ENCODE data around the gene METTL18.
"Not testable (repeated sequence)": the region's sequence is repeated elsewhere in the genome, so short reads cannot be mapped to it uniquely, and the experiment has no call there.

METTL18 gene

GRCh38 chr1:169811418-169812035 lies 16.8 kb upstream of the METTL18 start:
- not testable (repeated sequence) for H3K4me3 ChIP-seq (ENCODE audit: low read length); H3K9me3 ChIP-seq (ENCODE audit: control insufficient read depth, low read length); H3K9ac ChIP-seq (ENCODE audit: low read length); H3K36me3 ChIP-seq (ENCODE audit: control insufficient read depth, insufficient read depth, low read length); H3K4me1 ChIP-seq (ENCODE audit: control insufficient read depth, insufficient read depth, low read length); H3K27me3 ChIP-seq (ENCODE audit: control insufficient read depth, insufficient read depth, low read length)

GRCh38 chr1:169809370-169810095 lies 14.8 kb upstream of the METTL18 start:
- Histone ChIP-seq H3K9me3 (ENCODE audit: control insufficient read depth, low read length) (no peaks in the 10 kb centered on the region), H3K9ac (ENCODE audit: low read length) (no peak overlapping the region), H3K4me3 (ENCODE audit: low read length) (no peak overlapping the region), H3K36me3 (ENCODE audit: control insufficient read depth, insufficient read depth, low read length) (no peaks in the 10 kb centered on the region), H3K27me3 (ENCODE audit: control insufficient read depth, insufficient read depth, low read length) (no peaks in the 10 kb centered on the region), H3K4me1 (ENCODE audit: control insufficient read depth, insufficient read depth, low read length) (no peaks in the 10 kb centered on the region)

- no peaks in the 10 kb centered on the region for H3K4me1 ChIP-seq (ENCODE audit: control insufficient read depth, insufficient read depth, low read length)
- no peaks in the 10 kb centered on the region for H3K27me3 ChIP-seq (ENCODE audit: control insufficient read depth, insufficient read depth, low read length)
- H3K36me3 ChIP-seq (ENCODE audit: control insufficient read depth, insufficient read depth, low read length): no peaks in the 10 kb centered on the region
- H3K4me3 ChIP-seq (ENCODE audit: low read length): no peak overlapping the region
- no peaks in the 10 kb centered on the region for H3K9me3 ChIP-seq (ENCODE audit: control insufficient read depth, low read length)
- no peak overlapping the region for H3K9ac ChIP-seq (ENCODE audit: low read length)
Observed at GRCh38 chr1:169804941-169805340, 10.2 kb upstream of the METTL18 start.

- H3K9me3 ChIP-seq (ENCODE audit: control insufficient read depth, low read length): no peaks in the 10 kb centered on the region
- H3K4me1 ChIP-seq (ENCODE audit: control insufficient read depth, insufficient read depth, low read length): no peaks in the 10 kb centered on the region
- H3K36me3 ChIP-seq (ENCODE audit: control insufficient read depth, insufficient read depth, low read length): no peaks in the 10 kb centered on the region
Observed at GRCh38 chr1:169802888-169803287, 8.2 kb upstream of the METTL18 start.

GRCh38 chr1:169797281-169797680 lies 2.6 kb upstream of the METTL18 start:
- Histone ChIP-seq H3K9ac (ENCODE audit: low read length) (no peak overlapping the region), H3K9me3 (ENCODE audit: control insufficient read depth, low read length) (no peaks in the 10 kb centered on the region), H3K27me3 (ENCODE audit: control insufficient read depth, insufficient read depth, low read length) (no peaks in the 10 kb centered on the region), H3K4me1 (ENCODE audit: control insufficient read depth, insufficient read depth, low read length) (peaks cover 9% of the 10 kb centered on the region), H3K4me3 (ENCODE audit: low read length) (no peak overlapping the region), H3K36me3 (ENCODE audit: control insufficient read depth, insufficient read depth, low read length) (no peaks in the 10 kb centered on the region)

More at GRCh38 chr1:169802888-169803287, 8.2 kb upstream of the METTL18 start:
- Histone ChIP-seq H3K27me3 (ENCODE audit: control insufficient read depth, insufficient read depth, low read length) (no peaks in the 10 kb centered on the region), H3K4me3 (ENCODE audit: low read length) (no peak overlapping the region), H3K9ac (ENCODE audit: low read length) (no peak overlapping the region)

GRCh38 chr1:169796274-169796810 lies 1.6 kb upstream of the METTL18 start:
- no peak overlapping the region for H3K4me3 ChIP-seq (ENCODE audit: low read length)
- no peaks in the 10 kb centered on the region for H3K9me3 ChIP-seq (ENCODE audit: control insufficient read depth, low read length)
- H3K27me3 ChIP-seq (ENCODE audit: control insufficient read depth, insufficient read depth, low read length): no peaks in the 10 kb centered on the region
- peaks cover 9% of the 10 kb centered on the region for H3K4me1 ChIP-seq (ENCODE audit: control insufficient read depth, insufficient read depth, low read length)
- H3K9ac ChIP-seq (ENCODE audit: low read length): no peak overlapping the region
- H3K36me3 ChIP-seq (ENCODE audit: control insufficient read depth, insufficient read depth, low read length): no peaks in the 10 kb centered on the region

GRCh38 chr1:169795687-169796086 lies 980 bp upstream of the METTL18 start:
- H3K9ac ChIP-seq (ENCODE audit: low read length): peak overlapping the region; percentile 79

GRCh38 chr1:169793730-169794129 lies 977 bp downstream of the METTL18 start:
- Histone ChIP-seq H3K4me3 (ENCODE audit: low read length) (no peak overlapping the region), H3K27me3 (ENCODE audit: control insufficient read depth, insufficient read depth, low read length) (no peaks in the 10 kb centered on the region), H3K9me3 (ENCODE audit: control insufficient read depth, low read length) (no peaks in the 10 kb centered on the region), H3K4me1 (ENCODE audit: control insufficient read depth, insufficient read depth, low read length) (peaks cover 9% of the 10 kb centered on the region), H3K36me3 (ENCODE audit: control insufficient read depth, insufficient read depth, low read length) (no peaks in the 10 kb centered on the region), H3K9ac (ENCODE audit: low read length) (peak overlapping the region; percentile 79)

More at GRCh38 chr1:169795687-169796086, 980 bp upstream of the METTL18 start:
- Histone ChIP-seq H3K27me3 (ENCODE audit: control insufficient read depth, insufficient read depth, low read length) (no peaks in the 10 kb centered on the region), H3K9me3 (ENCODE audit: control insufficient read depth, low read length) (no peaks in the 10 kb centered on the region), H3K4me1 (ENCODE audit: control insufficient read depth, insufficient read depth, low read length) (peaks cover 9% of the 10 kb centered on the region), H3K36me3 (ENCODE audit: control insufficient read depth, insufficient read depth, low read length) (no peaks in the 10 kb centered on the region), H3K4me3 (ENCODE audit: low read length) (peak overlapping the region; percentile 76)

GRCh38 chr1:169788402-169788801 lies 6.3 kb downstream of the METTL18 start:
- Histone ChIP-seq H3K9me3 (ENCODE audit: control insufficient read depth, low read length) (no peaks in the 10 kb centered on the region), H3K36me3 (ENCODE audit: control insufficient read depth, insufficient read depth, low read length) (no peaks in the 10 kb centered on the region), H3K4me1 (ENCODE audit: control insufficient read depth, insufficient read depth, low read length) (no peaks in the 10 kb centered on the region), H3K27me3 (ENCODE audit: control insufficient read depth, insufficient read depth, low read length) (no peaks in the 10 kb centered on the region), H3K4me3 (ENCODE audit: low read length) (no peak overlapping the region), H3K9ac (ENCODE audit: low read length) (no peak overlapping the region)

GRCh38 chr1:169786974-169787373 lies 7.7 kb downstream of the METTL18 start:
- Histone ChIP-seq H3K4me1 (ENCODE audit: control insufficient read depth, insufficient read depth, low read length) (no peaks in the 10 kb centered on the region), H3K4me3 (ENCODE audit: low read length) (no peak overlapping the region), H3K9ac (ENCODE audit: low read length) (no peak overlapping the region), H3K27me3 (ENCODE audit: control insufficient read depth, insufficient read depth, low read length) (no peaks in the 10 kb centered on the region), H3K9me3 (ENCODE audit: control insufficient read depth, low read length) (no peaks in the 10 kb centered on the region), H3K36me3 (ENCODE audit: control insufficient read depth, insufficient read depth, low read length) (no peaks in the 10 kb centered on the region)

GRCh38 chr1:169785267-169785666 lies 9.4 kb downstream of the METTL18 start:
- Histone ChIP-seq H3K4me3 (ENCODE audit: low read length) (no peak overlapping the region), H3K36me3 (ENCODE audit: control insufficient read depth, insufficient read depth, low read length) (no peaks in the 10 kb centered on the region), H3K27me3 (ENCODE audit: control insufficient read depth, insufficient read depth, low read length) (no peaks in the 10 kb centered on the region), H3K4me1 (ENCODE audit: control insufficient read depth, insufficient read depth, low read length) (no peaks in the 10 kb centered on the region), H3K9me3 (ENCODE audit: control insufficient read depth, low read length) (no peaks in the 10 kb centered on the region), H3K9ac (ENCODE audit: low read length) (no peak overlapping the region)

GRCh38 chr1:169784102-169784501 lies 10.6 kb downstream of the METTL18 start:
- no peaks in the 10 kb centered on the region for H3K4me1 ChIP-seq (ENCODE audit: control insufficient read depth, insufficient read depth, low read length)
- H3K27me3 ChIP-seq (ENCODE audit: control insufficient read depth, insufficient read depth, low read length): no peaks in the 10 kb centered on the region
- no peak overlapping the region for H3K9ac ChIP-seq (ENCODE audit: low read length)
- H3K9me3 ChIP-seq (ENCODE audit: control insufficient read depth, low read length): no peaks in the 10 kb centered on the region
- H3K4me3 ChIP-seq (ENCODE audit: low read length): no peak overlapping the region
- H3K36me3 ChIP-seq (ENCODE audit: control insufficient read depth, insufficient read depth, low read length): no peaks in the 10 kb centered on the region

Measured in mucosa of stomach (tissue), 1 donor.